Measurements from ENCODE around the gene POLN.

DNA sequence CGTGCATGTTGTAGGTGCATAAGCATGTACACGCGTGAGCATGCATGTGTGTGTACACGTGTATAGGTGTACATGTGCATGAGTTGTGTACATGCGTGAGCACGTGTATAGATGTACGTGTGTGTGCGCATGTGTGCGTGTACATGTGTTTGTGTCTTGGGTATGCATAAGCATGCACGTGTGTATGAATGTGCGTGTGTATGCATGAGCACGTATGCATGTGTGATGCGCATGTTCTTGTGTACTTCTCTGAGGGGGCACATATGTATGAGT, 173.8 kb downstream of the POLN start:
- TF ChIP-seq POLR2A (IDR thresholded peaks at IDR 0.05) (no peak), POLR2AphosphoS5 (IDR thresholded peaks at IDR 0.05) (no peak)
- TF ChIP-seq, protein P1, sequence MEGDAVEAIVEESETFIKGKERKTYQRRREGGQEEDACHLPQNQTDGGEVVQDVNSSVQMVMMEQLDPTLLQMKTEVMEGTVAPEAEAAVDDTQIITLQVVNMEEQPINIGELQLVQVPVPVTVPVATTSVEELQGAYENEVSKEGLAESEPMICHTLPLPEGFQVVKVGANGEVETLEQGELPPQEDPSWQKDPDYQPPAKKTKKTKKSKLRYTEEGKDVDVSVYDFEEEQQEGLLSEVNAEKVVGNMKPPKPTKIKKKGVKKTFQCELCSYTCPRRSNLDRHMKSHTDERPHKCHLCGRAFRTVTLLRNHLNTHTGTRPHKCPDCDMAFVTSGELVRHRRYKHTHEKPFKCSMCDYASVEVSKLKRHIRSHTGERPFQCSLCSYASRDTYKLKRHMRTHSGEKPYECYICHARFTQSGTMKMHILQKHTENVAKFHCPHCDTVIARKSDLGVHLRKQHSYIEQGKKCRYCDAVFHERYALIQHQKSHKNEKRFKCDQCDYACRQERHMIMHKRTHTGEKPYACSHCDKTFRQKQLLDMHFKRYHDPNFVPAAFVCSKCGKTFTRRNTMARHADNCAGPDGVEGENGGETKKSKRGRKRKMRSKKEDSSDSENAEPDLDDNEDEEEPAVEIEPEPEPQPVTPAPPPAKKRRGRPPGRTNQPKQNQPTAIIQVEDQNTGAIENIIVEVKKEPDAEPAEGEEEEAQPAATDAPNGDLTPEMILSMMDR (IDR thresholded peaks at IDR 0.05) = no peak
